ENCODE measurements around the gene MRPS33. TPM values are rescaled to one million over a fixed set of nuclear protein-coding genes. Genes with fewer than 3 reads are reported as not detected.

Gene MRPS33
- total and polyA plus RNA-seq, 2 donors from 2014 or later: 43.6 to 137 TPM

DNA sequence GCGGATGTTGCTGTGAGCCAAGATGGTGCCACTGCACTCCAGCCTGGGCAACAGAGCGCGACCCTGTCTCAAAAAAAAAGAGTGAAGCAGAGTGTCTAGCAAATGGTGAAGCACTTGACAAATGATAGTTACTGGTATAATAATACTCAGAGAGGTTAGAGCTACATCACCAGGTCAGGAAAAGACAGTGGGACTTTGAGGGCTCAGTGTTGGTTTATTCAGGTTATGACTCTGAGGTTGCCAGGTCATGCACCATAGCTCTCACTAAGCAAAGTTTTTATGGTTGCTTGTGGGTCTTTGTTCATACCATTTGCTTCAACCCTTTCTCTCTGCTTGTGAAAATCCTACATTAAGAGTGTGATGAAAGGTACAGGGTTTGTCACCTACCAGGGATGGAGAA, 13.6 kb downstream of the MRPS33 start:
- no peak for FAIRE-seq
- Histone ChIP-seq H3K4me3 (ENCODE audit: low read length in 3 of 3) (no peak overlapping the region), H3K27ac (ENCODE audit: low read depth in 2 of 2, low read length in 2 of 2) (no peak overlapping the region), H3K9ac (ENCODE audit: low read length in 3 of 3) (no peak overlapping the region), H3K27me3 (ENCODE audit: control insufficient read depth, insufficient read depth, low read length) (no peaks in the 10 kb centered on the region), H3K9me3 (ENCODE audit: control insufficient read depth in 2 of 3, insufficient read depth in 1 of 3, low read length in 3 of 3) (no peaks in the 10 kb centered on the region), H3K4me1 (ENCODE audit: control insufficient read depth in 2 of 3, insufficient read depth in 2 of 3, low read depth in 1 of 3, low read length in 3 of 3) (peaks cover 0 to 5% (median 3%) of the 10 kb centered on the region in 3 donors), H3K36me3 (ENCODE audit: control insufficient read depth in 2 of 3, insufficient read depth in 3 of 3, low read length in 3 of 3) (no peaks in the 10 kb centered on the region)
- TF ChIP-seq, protein P1, sequence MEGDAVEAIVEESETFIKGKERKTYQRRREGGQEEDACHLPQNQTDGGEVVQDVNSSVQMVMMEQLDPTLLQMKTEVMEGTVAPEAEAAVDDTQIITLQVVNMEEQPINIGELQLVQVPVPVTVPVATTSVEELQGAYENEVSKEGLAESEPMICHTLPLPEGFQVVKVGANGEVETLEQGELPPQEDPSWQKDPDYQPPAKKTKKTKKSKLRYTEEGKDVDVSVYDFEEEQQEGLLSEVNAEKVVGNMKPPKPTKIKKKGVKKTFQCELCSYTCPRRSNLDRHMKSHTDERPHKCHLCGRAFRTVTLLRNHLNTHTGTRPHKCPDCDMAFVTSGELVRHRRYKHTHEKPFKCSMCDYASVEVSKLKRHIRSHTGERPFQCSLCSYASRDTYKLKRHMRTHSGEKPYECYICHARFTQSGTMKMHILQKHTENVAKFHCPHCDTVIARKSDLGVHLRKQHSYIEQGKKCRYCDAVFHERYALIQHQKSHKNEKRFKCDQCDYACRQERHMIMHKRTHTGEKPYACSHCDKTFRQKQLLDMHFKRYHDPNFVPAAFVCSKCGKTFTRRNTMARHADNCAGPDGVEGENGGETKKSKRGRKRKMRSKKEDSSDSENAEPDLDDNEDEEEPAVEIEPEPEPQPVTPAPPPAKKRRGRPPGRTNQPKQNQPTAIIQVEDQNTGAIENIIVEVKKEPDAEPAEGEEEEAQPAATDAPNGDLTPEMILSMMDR (IDR thresholded peaks at IDR 0.05; ENCODE audit: borderline replicate concordance, extremely low read depth, insufficient read depth): no peak
- DNase-seq: no peak
- intact Hi-C loops (cut with DNase I): no loop called here

DNA sequence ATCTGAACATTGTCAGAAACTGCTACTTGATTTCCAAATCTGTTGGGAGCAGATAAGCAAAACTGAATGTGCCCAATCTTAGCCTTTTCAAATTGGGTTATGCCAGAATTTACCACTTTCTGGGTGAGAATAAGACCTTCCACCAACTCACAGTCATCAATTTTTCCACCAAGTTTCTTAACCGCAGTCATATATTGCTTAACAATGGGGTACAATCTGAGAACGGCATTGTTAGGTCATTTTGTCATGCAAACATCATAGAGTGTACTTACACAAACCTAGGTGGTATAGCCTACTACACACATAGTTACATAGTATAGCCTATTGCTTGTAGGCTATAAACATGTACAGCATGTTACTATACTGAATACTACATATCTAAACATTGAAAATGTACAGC, 16.0 kb downstream of the MRPS33 start:
- Histone ChIP-seq H3K4me1 (ENCODE audit: control insufficient read depth in 2 of 3, insufficient read depth in 2 of 3, low read depth in 1 of 3, low read length in 3 of 3) (peaks cover 0 to 5% (median 3%) of the 10 kb centered on the region in 3 donors), H3K9me3 (ENCODE audit: control insufficient read depth in 2 of 3, insufficient read depth in 1 of 3, low read length in 3 of 3) (no peaks in the 10 kb centered on the region), H3K27ac (ENCODE audit: low read depth in 2 of 2, low read length in 2 of 2) (no peak overlapping the region), H3K9ac (ENCODE audit: low read length in 3 of 3) (no peak overlapping the region), H3K36me3 (ENCODE audit: control insufficient read depth in 2 of 3, insufficient read depth in 3 of 3, low read length in 3 of 3) (no peaks in the 10 kb centered on the region), H3K27me3 (ENCODE audit: control insufficient read depth, insufficient read depth, low read length) (no peaks in the 10 kb centered on the region), H3K4me3 (ENCODE audit: low read length in 3 of 3) (no peak overlapping the region)
- FAIRE-seq (no peak), DNase-seq (no peak)
- intact Hi-C loops (cut with DNase I): no loop called here
- TF ChIP-seq, protein P1 (IDR thresholded peaks at IDR 0.05; ENCODE audit: borderline replicate concordance, extremely low read depth, insufficient read depth): no peak

DNA sequence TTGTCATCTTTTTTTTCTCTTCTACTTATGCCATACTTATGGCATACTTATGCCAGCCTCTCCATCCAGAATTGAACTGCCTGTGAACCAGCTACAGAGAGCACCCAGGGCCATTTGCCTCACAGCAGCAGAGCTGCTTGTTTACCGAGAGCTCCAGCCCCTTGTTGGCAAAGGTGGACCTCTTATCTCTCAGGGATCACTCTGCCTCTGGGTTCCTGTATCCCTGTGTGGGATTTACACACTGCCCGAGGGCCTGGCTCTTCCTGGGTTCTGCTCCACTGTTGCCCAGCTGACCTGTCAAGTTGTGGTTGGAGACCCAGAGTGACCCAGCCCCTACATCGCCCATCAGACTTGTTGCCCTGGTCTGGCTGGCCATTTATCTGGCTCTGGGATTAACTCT, 22.3 kb downstream of the MRPS33 start:
- TF ChIP-seq, protein P1 (IDR thresholded peaks at IDR 0.05; ENCODE audit: borderline replicate concordance, extremely low read depth, insufficient read depth): no peak
- H3K27ac ChIP-seq (ENCODE audit: low read depth in 2 of 2, low read length in 2 of 2): no peak overlapping the region
- FAIRE-seq: no peak
- H3K4me3 ChIP-seq (ENCODE audit: low read length in 3 of 3): no peak overlapping the region
- no peaks in the 10 kb centered on the region for H3K27me3 ChIP-seq (ENCODE audit: control insufficient read depth, insufficient read depth, low read length)
- H3K36me3 ChIP-seq (ENCODE audit: control insufficient read depth in 2 of 3, insufficient read depth in 3 of 3, low read length in 3 of 3): no peaks in the 10 kb centered on the region
- DNase-seq: no peak
- H3K4me1 ChIP-seq (ENCODE audit: control insufficient read depth in 2 of 3, insufficient read depth in 2 of 3, low read depth in 1 of 3, low read length in 3 of 3): peaks cover 0 to 6% (median 3%) of the 10 kb centered on the region in 3 donors
- H3K9ac ChIP-seq (ENCODE audit: low read length in 3 of 3): no peak overlapping the region
- intact Hi-C loops (cut with DNase I): no loop called here
- H3K9me3 ChIP-seq (ENCODE audit: control insufficient read depth in 2 of 3, insufficient read depth in 1 of 3, low read length in 3 of 3): no peaks in the 10 kb centered on the region

Measured in kidney (tissue), 14 donors.